ENCODE results near the gene SLC22A16. TPM values are rescaled to one million over a fixed set of nuclear protein-coding genes. Genes with fewer than 3 reads are reported as not detected.

Gene SLC22A16
- total RNA-seq, 1 experiment from 2014 or later = not detected

DNA sequence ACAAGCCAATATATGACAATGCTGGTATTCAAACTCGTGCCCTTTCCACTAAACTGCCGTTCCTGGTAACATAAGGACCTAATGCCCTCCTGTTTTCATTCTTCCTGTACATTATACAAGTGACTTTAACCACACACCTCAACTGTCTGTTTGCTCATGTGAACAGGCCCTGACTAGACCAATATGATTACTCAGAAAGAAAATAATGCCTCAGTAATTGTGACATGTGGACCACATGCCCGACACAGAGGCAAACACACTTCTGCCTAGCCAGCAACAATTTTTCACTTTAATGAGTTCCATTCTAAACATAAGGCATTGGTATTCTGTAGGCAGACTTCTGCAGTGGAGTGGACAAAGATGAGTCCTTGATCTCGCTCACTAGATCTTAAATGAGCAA lies 30.0 kb downstream of the SLC22A16 start:
- no peak overlapping the region for H3K27ac ChIP-seq (ENCODE audit: low read depth, low read length)
- no peaks in the 10 kb centered on the region for H3K9me3 ChIP-seq (ENCODE audit: control insufficient read depth in 1 of 2, insufficient read depth in 1 of 2, low read depth in 1 of 2, low read length in 2 of 2)
- no peak overlapping the region for H3K9ac ChIP-seq (ENCODE audit: low read length)
- no peaks in the 10 kb centered on the region for H3K4me1 ChIP-seq (ENCODE audit: control insufficient read depth in 1 of 2, insufficient read depth in 2 of 2, low read length in 2 of 2)
- no TSS peak for BruUV-seq (replicated peaks)
- H3K36me3 ChIP-seq (ENCODE audit: control insufficient read depth in 1 of 2, insufficient read depth in 2 of 2, low read length in 2 of 2) = no peaks in the 10 kb centered on the region
- CTCF ChIA-PET = no interaction called here
- TF ChIP-seq ATF3 (IDR thresholded peaks at IDR 0.05) = no peak
- no peaks in the 10 kb centered on the region for H3K9me2 ChIP-seq (ENCODE audit: insufficient read depth)
- no peaks in the 10 kb centered on the region for H4K20me1 ChIP-seq (ENCODE audit: insufficient read depth)
- ATAC-seq (no peak), DNase-seq (ENCODE audit: low read depth, low spot score) (no peak)
- no peak overlapping the region for H2AFZ ChIP-seq (ENCODE audit: low read depth, low read length, poor library complexity, severe bottlenecking)
- no peak overlapping the region for H3K4me2 ChIP-seq (ENCODE audit: low read length)
- intact Hi-C loops (cut with micrococcal nuclease) = no loop called here
- RAD21 ChIA-PET (ENCODE audit: low non-redundant PET in 1 of 2, low total read pairs in 2 of 2, uncharacterized antibody in 2 of 2, unreplicated experiment in 2 of 2) = no interaction called here
- no peak overlapping the region for H3K4me3 ChIP-seq (replicated peaks in 1 of 2; ENCODE audit: low read depth in 1 of 2, low read length in 2 of 2)
- H3K27me3 ChIP-seq (ENCODE audit: insufficient read depth, low read length) = no peaks in the 10 kb centered on the region
- POLR2A ChIA-PET = no interaction called here
- H3K79me2 ChIP-seq (ENCODE audit: insufficient read depth, low read length) = no peaks in the 10 kb centered on the region

DNA sequence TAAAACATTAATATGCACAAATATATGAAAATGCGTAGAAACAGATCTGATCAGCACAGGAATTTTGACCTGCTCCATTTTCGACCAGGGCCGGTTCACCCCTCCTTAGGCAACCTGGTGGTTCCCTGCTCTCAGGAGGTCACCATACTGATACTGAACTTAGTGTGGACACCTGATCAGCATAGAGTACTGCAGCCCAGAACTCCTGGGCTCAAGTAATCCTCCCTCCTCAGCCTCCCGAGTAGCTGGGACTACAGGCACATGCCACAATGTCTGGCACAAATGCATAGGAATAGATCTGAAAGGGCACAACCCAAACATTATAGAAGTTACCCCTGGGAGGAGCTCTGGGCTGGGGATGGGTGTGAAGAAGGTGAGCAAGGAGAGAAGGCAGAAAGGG lies 36.4 kb downstream of the SLC22A16 start:
- H3K4me3 ChIP-seq (replicated peaks in 1 of 2; ENCODE audit: low read depth in 1 of 2, low read length in 2 of 2) = no peak overlapping the region
- no peak overlapping the region for H3K9ac ChIP-seq (ENCODE audit: low read length)
- H3K79me2 ChIP-seq (ENCODE audit: insufficient read depth, low read length) = no peaks in the 10 kb centered on the region
- no peaks in the 10 kb centered on the region for H3K36me3 ChIP-seq (ENCODE audit: control insufficient read depth in 1 of 2, insufficient read depth in 2 of 2, low read length in 2 of 2)
- ATAC-seq (no peak), DNase-seq (ENCODE audit: low read depth, low spot score) (no peak)
- ChIA-PET CTCF (no interaction called here), RAD21 (ENCODE audit: low non-redundant PET in 1 of 2, low total read pairs in 2 of 2, uncharacterized antibody in 2 of 2, unreplicated experiment in 2 of 2) (no interaction called here), POLR2A (no interaction called here)
- no peak overlapping the region for H3K4me2 ChIP-seq (ENCODE audit: low read length)
- BruUV-seq (replicated peaks) = no TSS peak
- no peaks in the 10 kb centered on the region for H4K20me1 ChIP-seq (ENCODE audit: insufficient read depth)
- H3K9me3 ChIP-seq (ENCODE audit: control insufficient read depth in 1 of 2, insufficient read depth in 1 of 2, low read depth in 1 of 2, low read length in 2 of 2) = no peaks in the 10 kb centered on the region
- no peak overlapping the region for H3K27ac ChIP-seq (ENCODE audit: low read depth, low read length)
- intact Hi-C loops (cut with micrococcal nuclease) = no loop called here
- H3K4me1 ChIP-seq (ENCODE audit: control insufficient read depth in 1 of 2, insufficient read depth in 2 of 2, low read length in 2 of 2) = no peaks in the 10 kb centered on the region
- H2AFZ ChIP-seq (ENCODE audit: low read depth, low read length, poor library complexity, severe bottlenecking) = no peak overlapping the region
- no peaks in the 10 kb centered on the region for H3K9me2 ChIP-seq (ENCODE audit: insufficient read depth)
- no peaks in the 10 kb centered on the region for H3K27me3 ChIP-seq (ENCODE audit: insufficient read depth, low read length)
- TF ChIP-seq MAX (IDR thresholded peaks at IDR 0.05) (no peak), CEBPB (IDR thresholded peaks at IDR 0.05; ENCODE audit: low read depth) (no peak), FOSL1 (IDR thresholded peaks at IDR 0.05; ENCODE audit: low read depth) (no peak), RAD21 (IDR thresholded peaks at IDR 0.05; ENCODE audit: low read depth) (no peak), ZNF274 (IDR thresholded peaks at IDR 0.05; ENCODE audit: low read depth, low read length) (no peak), SRF (IDR thresholded peaks at IDR 0.05; ENCODE audit: low read depth) (no peak), POLR2AphosphoS5 (IDR thresholded peaks at IDR 0.05; ENCODE audit: low read depth, low read length) (no peak), YY1 (IDR thresholded peaks at IDR 0.05; ENCODE audit: extremely low read depth, insufficient replicate concordance, low read depth, low read length) (no peak), EZH2 (IDR thresholded peaks at IDR 0.05) (no peak), SP1 (IDR thresholded peaks at IDR 0.05; ENCODE audit: low read depth) (no peak), REST (IDR thresholded peaks at IDR 0.05; ENCODE audit: low read depth) (no peak)
- TF ChIP-seq, protein P1, sequence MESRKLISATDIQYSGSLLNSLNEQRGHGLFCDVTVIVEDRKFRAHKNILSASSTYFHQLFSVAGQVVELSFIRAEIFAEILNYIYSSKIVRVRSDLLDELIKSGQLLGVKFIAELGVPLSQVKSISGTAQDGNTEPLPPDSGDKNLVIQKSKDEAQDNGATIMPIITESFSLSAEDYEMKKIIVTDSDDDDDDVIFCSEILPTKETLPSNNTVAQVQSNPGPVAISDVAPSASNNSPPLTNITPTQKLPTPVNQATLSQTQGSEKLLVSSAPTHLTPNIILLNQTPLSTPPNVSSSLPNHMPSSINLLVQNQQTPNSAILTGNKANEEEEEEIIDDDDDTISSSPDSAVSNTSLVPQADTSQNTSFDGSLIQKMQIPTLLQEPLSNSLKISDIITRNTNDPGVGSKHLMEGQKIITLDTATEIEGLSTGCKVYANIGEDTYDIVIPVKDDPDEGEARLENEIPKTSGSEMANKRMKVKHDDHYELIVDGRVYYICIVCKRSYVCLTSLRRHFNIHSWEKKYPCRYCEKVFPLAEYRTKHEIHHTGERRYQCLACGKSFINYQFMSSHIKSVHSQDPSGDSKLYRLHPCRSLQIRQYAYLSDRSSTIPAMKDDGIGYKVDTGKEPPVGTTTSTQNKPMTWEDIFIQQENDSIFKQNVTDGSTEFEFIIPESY (IDR thresholded peaks at IDR 0.05; ENCODE audit: extremely low read depth, insufficient replicate concordance, low read length) = no peak

Measured in HCT116 (cell line).